HepG2 (cell line): ENCODE measurements around the gene ATG5. TPM values are rescaled to one million over a fixed set of nuclear protein-coding genes. Genes with fewer than 3 reads are reported as not detected.
"Not testable (repeated sequence)": the region's sequence is repeated elsewhere in the genome, so short reads cannot be mapped to it uniquely, and the experiment has no call there.

ENCODE experiments used
- ATAC-seq: fragments of 200-7000 bp; cut with Tn5 transposase; 3 replicates; pipeline ENCODE4 v1.9.1; 2020; ENCODE audit warnings: mild to moderate bottlenecking, moderate library complexity
- BruUV-seq: library from RNA; stranded (reverse); fragments of 400-500 nt; replicated peaks from 2 replicates; lab custom pipeline; 2021; lab: Mats Ljungman, UMichigan
- CTCF ChIA-PET: fragments of 300-600 bp; formaldehyde crosslinking; extraction: SDS; loops from one replicate; lab custom pipeline; 2021; ENCODE audit warnings: low total read pairs, inconsistent platforms, low intra/inter-chr PET ratio; lab: Yijun Ruan, JAX
- POLR2A ChIA-PET: fragments of 350-600 bp; sonication (Branson Sonifier 250); formaldehyde crosslinking; loops from one replicate; lab custom pipeline; 2020; ENCODE audit warnings: antibody characterized with exemption, inconsistent platforms; lab: Yijun Ruan, JAX
- DNase-seq: peaks from one replicate; pipeline ENCODE4 v3.0.0-alpha.2; 2015; ENCODE audit warnings: low spot score
- FAIRE-seq: peaks from 3 replicates; lab custom pipeline; 2011; peaks lifted over from hg19 to GRCh38; lab: Jason Lieb, UNC
- H2AFZ ChIP-seq: one replicate; pipeline ENCODE4 v1.6.1; 2011; ENCODE audit warnings: low read length, inconsistent platforms
- H3K27ac ChIP-seq: fragments of 300-600 bp; 3 replicates; pipeline ENCODE4 v1.8.0; 2011; ENCODE audit warnings: mixed run types, mild to moderate bottlenecking, mixed read lengths, low read length, inconsistent platforms; ENCODE audit not compliant: insufficient read depth; ENCODE audit errors: extremely low read length
- H3K27me3 ChIP-seq, 2 experiments: fragments of 200-600 bp in 1 of 2; 2 replicates in 1 of 2; 3 replicates in 1 of 2; pipeline versions ENCODE4 v1.6.0 to v1.8.0; 2011; ENCODE audit warnings: low read length in 2 of 2, mild to moderate bottlenecking in 2 of 2, moderate library complexity in 2 of 2, inconsistent platforms in 1 of 2; ENCODE audit not compliant: insufficient read depth in 2 of 2, control insufficient read depth in 1 of 2
- H3K36me3 ChIP-seq, 2 experiments: fragments of 200-600 bp in 1 of 2; replicated peaks in 1 of 2; 2 replicates in 1 of 2; 3 replicates in 1 of 2; pipeline versions ENCODE4 v1.5.1 to v1.8.0; 2011; ENCODE audit warnings: low read length in 2 of 2, inconsistent platforms in 1 of 2; ENCODE audit not compliant: insufficient read depth in 2 of 2, control insufficient read depth in 1 of 2
- H3K4me1 ChIP-seq: 2 replicates; pipeline ENCODE4 v1.5.1; 2012; ENCODE audit warnings: low read length, inconsistent platforms; ENCODE audit not compliant: insufficient read depth
- H3K4me2 ChIP-seq: 2 replicates; pipeline ENCODE4 v1.6.0; 2011; ENCODE audit warnings: low read depth, low read length, inconsistent platforms
- H3K4me3 ChIP-seq, 3 experiments: fragments of 200-600 bp in 1 of 3; sonication (generic), shearing (Covaris generic) in 1 of 3; replicated peaks in 1 of 3; 2 replicates each; pipeline ENCODE4 v1.5.1; 2011 to 2016; ENCODE audit warnings: low read length in 3 of 3, inconsistent platforms in 2 of 3, low read depth in 2 of 3, mild to moderate bottlenecking in 2 of 3, control low read depth in 1 of 3, mixed read lengths in 1 of 3; ENCODE audit not compliant: insufficient read depth in 1 of 3
- H3K79me2 ChIP-seq: one replicate; pipeline ENCODE4 v1.6.1; 2011; ENCODE audit warnings: low read length, inconsistent platforms; ENCODE audit not compliant: insufficient read depth
- H3K9ac ChIP-seq: 2 replicates; pipeline ENCODE4 v1.6.0; 2011; ENCODE audit warnings: mild to moderate bottlenecking, low read depth, low read length, inconsistent platforms; ENCODE audit not compliant: insufficient read depth
- H3K9me3 ChIP-seq: 2 replicates; pipeline ENCODE4 v1.5.1; 2012; ENCODE audit warnings: mild to moderate bottlenecking, low read length
- H4K20me1 ChIP-seq: 2 replicates; pipeline ENCODE4 v1.6.0; 2011; ENCODE audit warnings: inconsistent platforms, mild to moderate bottlenecking, low read length, moderate library complexity; ENCODE audit not compliant: insufficient read depth
- ATM ChIP-seq: fragments of 450-650 bp; IDR thresholded peaks from 2 replicates; pipeline ENCODE4 v1.7.1; 2017; ENCODE audit warnings: mild to moderate bottlenecking, borderline replicate concordance
- ATRX ChIP-seq: sonication (generic); formaldehyde crosslinking; IDR thresholded peaks from 2 replicates; pipeline ENCODE4 v1.4.0; 2020; ENCODE audit warnings: missing genetic modification reagents, borderline replicate concordance
- FOXA3 ChIP-seq: IDR thresholded peaks from 2 replicates; pipeline ENCODE4 v1.6.1; 2016; ENCODE audit warnings: missing genetic modification reagents, missing compliant biosample characterization
- MAFF ChIP-seq: IDR thresholded peaks from 2 replicates; pipeline ENCODE4 v1.6.1; 2011; ENCODE audit warnings: low read depth, low read length, improper control_type of control experiment
- MTF1 ChIP-seq: sonication (generic); formaldehyde crosslinking; IDR thresholded peaks from 2 replicates; pipeline ENCODE4 v1.5.0; 2020; ENCODE audit warnings: missing genetic modification reagents
- NBN ChIP-seq: fragments of 450-650 bp; conservative IDR thresholded peaks from 2 replicates; pipeline ENCODE4 v1.6.1; 2017
- PCBP1 ChIP-seq: fragments of 200-400 bp; formaldehyde crosslinking; IDR thresholded peaks from 2 replicates; pipeline ENCODE4 v1.6.1; 2017; ENCODE audit warnings: mild to moderate bottlenecking, low read depth, low read length, borderline replicate concordance
- TBX2 ChIP-seq: sonication (generic); formaldehyde crosslinking; IDR thresholded peaks from 2 replicates; pipeline ENCODE4 v1.5.0; 2020; ENCODE audit warnings: missing genetic modification reagents, mild to moderate bottlenecking, borderline replicate concordance
- ZNF496 ChIP-seq: sonication (generic); formaldehyde crosslinking; IDR thresholded peaks from 2 replicates; pipeline ENCODE4 v1.8.1; 2023; ENCODE audit warnings: mild to moderate bottlenecking, moderate library complexity, missing genetic modification reagents; ENCODE audit not compliant: insufficient replicate concordance
- ZNF720 ChIP-seq: sonication (generic); formaldehyde crosslinking; IDR thresholded peaks from 2 replicates; pipeline ENCODE4 v1.4.0; 2020; ENCODE audit warnings: missing genetic modification reagents
- WGBS: methylation state at CpG from one replicate; pipeline ENCODE4 v1.1.6; 2017; ENCODE audit warnings: low lambda C conversion rate; 5-methylcytosine and 5-hydroxymethylcytosine counted together
- in situ Hi-C: cut with HindIII; loops from 2 replicates; pipeline ENCODE4 v1.10.0; 2017; ENCODE audit warnings: low pct_unique_long_range_greater_than_20kb; ENCODE audit not compliant: extremely low pct_ligation_motif_present
- intact Hi-C: fragments of 100-400 bp; cut with micrococcal nuclease; formaldehyde crosslinking; loops from one replicate; pipeline ENCODE4 v1.10.0; 2022; ENCODE audit not compliant: unreplicated experiment
- polyA plus RNA-seq, 8 experiments: library from polyadenylated mRNA; depleted of rRNA in 3 of 8; stranded (reverse) in 7 of 8; unstranded in 1 of 8; fragments of >200 nt; fragmentation: Illumina TruSeq in 4 of 8; extraction: Trizol in 4 of 8; gene quantifications; 2 replicates each; pipeline versions ENCODE4 v1.2.1 to v1.2.3, GENCODE V29; 2011 to 2016; ENCODE audit warnings: low read depth in 4 of 8, missing spikeins in 1 of 8, mixed read lengths in 1 of 8; ENCODE audit not compliant: insufficient read depth in 1 of 8
- total RNA-seq, 5 experiments: library from RNA; depleted of rRNA; stranded (reverse); fragments of >200 nt; fragmentation: Illumina TruSeq; extraction: Trizol; gene quantifications; 2 replicates each; pipeline ENCODE4 v1.2.3, GENCODE V29; 2016; ENCODE audit warnings: low read depth in 1 of 5
- TF ChIP-seq, protein P1 (sequence below): sonication (generic); formaldehyde crosslinking; IDR thresholded peaks from 2 replicates; pipeline ENCODE4 v1.5.0; 2020; ENCODE audit warnings: mild to moderate bottlenecking, missing genetic modification reagents, borderline replicate concordance
- TF ChIP-seq, protein P2 (sequence below): sonication (generic); formaldehyde crosslinking; IDR thresholded peaks from 2 replicates; pipeline ENCODE4 v1.5.0; 2020; ENCODE audit warnings: missing genetic modification reagents
- TF ChIP-seq, protein P3 (sequence below): sonication (generic); formaldehyde crosslinking; IDR thresholded peaks from 2 replicates; pipeline ENCODE4 v1.4.0; 2020; ENCODE audit warnings: missing genetic modification reagents

ATG5 gene
- total and polyA plus RNA-seq, 2 of the 13 experiments (the other 11 are each of a cell fraction or from before 2014, with no cell fraction given) = 21.3 to 48.0 TPM

DNA sequence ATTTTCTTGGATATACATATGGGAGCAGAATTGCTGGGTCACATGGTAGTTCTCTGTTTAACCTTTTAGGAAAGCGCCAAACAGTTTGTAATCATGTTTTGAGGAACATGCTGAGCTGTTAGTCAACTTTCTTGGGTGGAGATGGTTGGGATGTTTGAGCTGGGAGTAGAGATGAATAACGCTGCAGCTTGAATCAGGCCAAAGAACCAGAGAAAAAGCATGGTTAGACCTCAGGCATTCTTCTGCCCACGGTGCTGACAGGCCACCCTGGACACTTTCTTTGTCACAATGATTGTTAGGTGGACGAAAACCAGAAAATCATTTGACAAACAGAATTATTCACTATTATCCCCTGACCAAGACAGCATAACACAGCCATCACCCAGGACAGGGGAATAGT, 172.6 kb downstream of the ATG5 start:
- in situ Hi-C loops = no loop called here
- no peak for DNase-seq
- Histone ChIP-seq H2AFZ (no peak overlapping the region), H4K20me1 (no peaks in the 10 kb centered on the region), H3K27ac (no peak overlapping the region), H3K9ac (no peak overlapping the region), H3K4me1 (no peaks in the 10 kb centered on the region), H3K36me3 (no peaks in the 10 kb centered on the region), H3K9me3 (no peaks in the 10 kb centered on the region), H3K4me3 (no peak overlapping the region), H3K79me2 (no peaks in the 10 kb centered on the region), H3K27me3 (peaks cover 1 to 4% of the 10 kb centered on the region in 2 experiments; a peak in 3 of 5 replicates), H3K4me2 (no peak overlapping the region)
- ChIA-PET POLR2A (no interaction called here), CTCF (no interaction called here)
- BruUV-seq = no TSS peak
- TF ChIP-seq NBN = no peak
- no peak for TF ChIP-seq MTF1 (CRISPR knock-in tag)
- no peak for TF ChIP-seq FOXA3 (CRISPR knock-in tag)
- TF ChIP-seq, protein P1, sequence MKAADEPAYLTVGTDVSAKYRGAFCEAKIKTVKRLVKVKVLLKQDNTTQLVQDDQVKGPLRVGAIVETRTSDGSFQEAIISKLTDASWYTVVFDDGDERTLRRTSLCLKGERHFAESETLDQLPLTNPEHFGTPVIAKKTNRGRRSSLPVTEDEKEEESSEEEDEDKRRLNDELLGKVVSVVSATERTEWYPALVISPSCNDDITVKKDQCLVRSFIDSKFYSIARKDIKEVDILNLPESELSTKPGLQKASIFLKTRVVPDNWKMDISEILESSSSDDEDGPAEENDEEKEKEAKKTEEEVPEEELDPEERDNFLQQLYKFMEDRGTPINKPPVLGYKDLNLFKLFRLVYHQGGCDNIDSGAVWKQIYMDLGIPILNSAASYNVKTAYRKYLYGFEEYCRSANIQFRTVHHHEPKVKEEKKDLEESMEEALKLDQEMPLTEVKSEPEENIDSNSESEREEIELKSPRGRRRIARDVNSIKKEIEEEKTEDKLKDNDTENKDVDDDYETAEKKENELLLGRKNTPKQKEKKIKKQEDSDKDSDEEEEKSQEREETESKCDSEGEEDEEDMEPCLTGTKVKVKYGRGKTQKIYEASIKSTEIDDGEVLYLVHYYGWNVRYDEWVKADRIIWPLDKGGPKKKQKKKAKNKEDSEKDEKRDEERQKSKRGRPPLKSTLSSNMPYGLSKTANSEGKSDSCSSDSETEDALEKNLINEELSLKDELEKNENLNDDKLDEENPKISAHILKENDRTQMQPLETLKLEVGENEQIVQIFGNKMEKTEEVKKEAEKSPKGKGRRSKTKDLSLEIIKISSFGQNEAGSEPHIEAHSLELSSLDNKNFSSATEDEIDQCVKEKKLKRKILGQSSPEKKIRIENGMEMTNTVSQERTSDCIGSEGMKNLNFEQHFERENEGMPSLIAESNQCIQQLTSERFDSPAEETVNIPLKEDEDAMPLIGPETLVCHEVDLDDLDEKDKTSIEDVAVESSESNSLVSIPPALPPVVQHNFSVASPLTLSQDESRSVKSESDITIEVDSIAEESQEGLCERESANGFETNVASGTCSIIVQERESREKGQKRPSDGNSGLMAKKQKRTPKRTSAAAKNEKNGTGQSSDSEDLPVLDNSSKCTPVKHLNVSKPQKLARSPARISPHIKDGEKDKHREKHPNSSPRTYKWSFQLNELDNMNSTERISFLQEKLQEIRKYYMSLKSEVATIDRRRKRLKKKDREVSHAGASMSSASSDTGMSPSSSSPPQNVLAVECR = no peak
- TF ChIP-seq, protein P2, sequence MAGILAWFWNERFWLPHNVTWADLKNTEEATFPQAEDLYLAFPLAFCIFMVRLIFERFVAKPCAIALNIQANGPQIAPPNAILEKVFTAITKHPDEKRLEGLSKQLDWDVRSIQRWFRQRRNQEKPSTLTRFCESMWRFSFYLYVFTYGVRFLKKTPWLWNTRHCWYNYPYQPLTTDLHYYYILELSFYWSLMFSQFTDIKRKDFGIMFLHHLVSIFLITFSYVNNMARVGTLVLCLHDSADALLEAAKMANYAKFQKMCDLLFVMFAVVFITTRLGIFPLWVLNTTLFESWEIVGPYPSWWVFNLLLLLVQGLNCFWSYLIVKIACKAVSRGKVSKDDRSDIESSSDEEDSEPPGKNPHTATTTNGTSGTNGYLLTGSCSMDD (CRISPR knock-in tag) = no peak
- no peak for TF ChIP-seq ZNF496 (CRISPR knock-in tag)
- TF ChIP-seq ATM = no peak
- no peak for TF ChIP-seq MAFF
- TF ChIP-seq PCBP1 = no peak
- no peak for TF ChIP-seq TBX2
- TF ChIP-seq, protein P3, sequence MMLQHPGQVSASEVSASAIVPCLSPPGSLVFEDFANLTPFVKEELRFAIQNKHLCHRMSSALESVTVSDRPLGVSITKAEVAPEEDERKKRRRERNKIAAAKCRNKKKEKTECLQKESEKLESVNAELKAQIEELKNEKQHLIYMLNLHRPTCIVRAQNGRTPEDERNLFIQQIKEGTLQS (CRISPR knock-in tag) = no peak
- TF ChIP-seq ATRX (CRISPR knock-in tag) = no peak
- no peak for TF ChIP-seq ZNF720 (CRISPR knock-in tag)
- intact Hi-C loops = no loop called here
- no peak for FAIRE-seq
- no peak for ATAC-seq
- WGBS = 3% methylated on average over 4 of the region's 4 CpGs

DNA sequence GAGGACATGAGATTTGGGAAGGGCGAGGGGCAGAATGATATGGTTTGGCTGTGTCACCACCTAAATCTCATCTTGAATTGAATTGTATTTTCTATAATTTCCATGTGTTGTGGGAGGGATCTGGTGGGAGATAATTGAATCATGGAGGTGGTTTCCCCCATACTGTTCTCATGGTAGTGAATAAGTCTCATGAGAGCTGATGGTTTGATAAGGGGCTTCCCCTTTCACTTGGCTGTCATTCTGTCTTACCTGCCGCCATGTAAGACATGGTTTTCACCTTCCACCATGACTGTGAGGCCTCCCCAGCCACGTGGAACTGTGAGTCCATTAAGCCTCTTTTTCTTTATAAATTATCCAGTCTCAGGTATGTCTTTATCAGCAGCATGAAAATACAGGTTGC, 173.1 kb downstream of the ATG5 start:
- POLR2A ChIA-PET, FAIRE-seq, H3K9ac ChIP-seq, H3K4me3 ChIP-seq, H3K4me1 ChIP-seq, DNase-seq, intact Hi-C loops, H3K27me3 ChIP-seq, BruUV-seq, H3K4me2 ChIP-seq, H3K36me3 ChIP-seq, H3K27ac ChIP-seq, CTCF ChIA-PET, ATAC-seq, in situ Hi-C loops, H3K9me3 ChIP-seq, H4K20me1 ChIP-seq, H2AFZ ChIP-seq, H3K79me2 ChIP-seq: not testable (repeated sequence)
- 18% methylated on average over 3 of the region's 3 CpGs for WGBS
